GM11168 (cell line): ENCODE results near the gene OTOR.

Source experiments
- in situ Hi-C: fragments of 300-500 bp; cut with MboI; formaldehyde crosslinking; loops from one replicate; pipeline ENCODE4 v1.12.0; 2022; ENCODE audit warnings: low sequenced_read_pairs; ENCODE audit not compliant: unreplicated experiment

The OTOR gene

GRCh38 chr20:16748308-16748900 lies at the start of gene OTOR:
OTOR (plus strand) TSS chr20:16748358; CDS start chr20:16748402, 44 bp downstream.
- in situ Hi-C loops, result no loop called here

GRCh38 chr20:16699293-16699692 lies 48.9 kb upstream of the OTOR start:
- in situ Hi-C loops, result no loop called here

- in situ Hi-C loops, result no loop called here
These were observed 46.9 kb upstream of the OTOR start for GRCh38 chr20:16701296-16701695.

GRCh38 chr20:16703570-16703969 lies 44.6 kb upstream of the OTOR start:
- in situ Hi-C loops, result no loop called here

GRCh38 chr20:16707674-16708073 lies 40.5 kb upstream of the OTOR start:
- in situ Hi-C loops, result no loop called here

- in situ Hi-C loops, result no loop called here
These were observed 39.6 kb upstream of the OTOR start for GRCh38 chr20:16708602-16709001.

GRCh38 chr20:16709017-16709416 lies 39.1 kb upstream of the OTOR start:
- in situ Hi-C loops, result no loop called here

- in situ Hi-C loops, result no loop called here
These were observed 37.4 kb upstream of the OTOR start for GRCh38 chr20:16710781-16711180.

GRCh38 chr20:16711661-16712258 lies 36.4 kb upstream of the OTOR start:
- in situ Hi-C loops, result no loop called here

- in situ Hi-C loops, result no loop called here
These were observed 35.6 kb upstream of the OTOR start for GRCh38 chr20:16712511-16712947.

- in situ Hi-C loops, result no loop called here
These were observed 35.1 kb upstream of the OTOR start for GRCh38 chr20:16713066-16713465.

GRCh38 chr20:16714242-16714641 lies 33.9 kb upstream of the OTOR start:
- in situ Hi-C loops, result no loop called here

- in situ Hi-C loops, result no loop called here
These were observed 33.4 kb upstream of the OTOR start for GRCh38 chr20:16714751-16715150.

- in situ Hi-C loops, result no loop called here
These were observed 28.7 kb upstream of the OTOR start for GRCh38 chr20:16719421-16719820.

GRCh38 chr20:16729080-16729479 lies 19.1 kb upstream of the OTOR start:
- in situ Hi-C loops, result no loop called here

- in situ Hi-C loops, result no loop called here
These were observed 18.3 kb upstream of the OTOR start, which contains the start of gene SNRPB2 for GRCh38 chr20:16729565-16730460. SNRPB2 (plus strand) TSS chr20:16730026; CDS start chr20:16731703, 1,677 bp downstream.

GRCh38 chr20:16732506-16733152 lies 15.5 kb upstream of the OTOR start:
- in situ Hi-C loops, result no loop called here

GRCh38 chr20:16740365-16741072 lies 7.6 kb upstream of the OTOR start:
- in situ Hi-C loops, result no loop called here

- in situ Hi-C loops, result no loop called here
These were observed 3.9 kb upstream of the OTOR start for GRCh38 chr20:16744178-16744807.

GRCh38 chr20:16745204-16745603 lies 3.0 kb upstream of the OTOR start:
- in situ Hi-C loops, result no loop called here
